K562 (cell line): ENCODE data around the gene NCOA1. TPM values are rescaled to one million over a fixed set of nuclear protein-coding genes. Genes with fewer than 3 reads are reported as not detected.

Experiments
- ARID1B ChIP-seq: fragments of 450-650 bp; IDR thresholded peaks from 2 replicates; pipeline ENCODE4 v1.6.1; 2016; ENCODE audit warnings: antibody characterized with exemption, mild to moderate bottlenecking, inconsistent platforms
- ATF1 ChIP-seq, 2 experiments: fragments of 450-650 bp in 1 of 2; IDR thresholded peaks; 2 replicates each; pipeline ENCODE4 v1.6.1; 2016; ENCODE audit warnings: missing compliant biosample characterization in 1 of 2, missing genetic modification characterization in 1 of 2
- ATF7 ChIP-seq: fragments of 450-650 bp; IDR thresholded peaks from 2 replicates; pipeline ENCODE4 v1.7.1; 2014; ENCODE audit warnings: mild to moderate bottlenecking, moderate library complexity
- CC2D1A ChIP-seq: fragments of 450-650 bp; IDR thresholded peaks from 2 replicates; pipeline ENCODE4 v1.6.1; 2017; ENCODE audit warnings: mild to moderate bottlenecking
- DPF2 ChIP-seq: fragments of 450-650 bp; IDR thresholded peaks from 2 replicates; pipeline ENCODE4 v1.6.1; 2016
- ELF1 ChIP-seq: fragments of 200-800 bp; sonication (Bioruptor generic); IDR thresholded peaks from 2 replicates; pipeline ENCODE4 v1.6.1; 2016; ENCODE audit warnings: missing genetic modification characterization, missing compliant biosample characterization
- HSF4 ChIP-seq: fragments of 250-450 bp; sonication (Bioruptor Pico); IDR thresholded peaks from 2 replicates; pipeline ENCODE4 v2.1.2; 2022; ENCODE audit warnings: mild to moderate bottlenecking, moderate library complexity, borderline replicate concordance
- MAFK ChIP-seq: IDR thresholded peaks from 2 replicates; pipeline ENCODE4 v1.6.1; 2011; ENCODE audit warnings: low read length, improper control_type of control experiment
- MTA2 ChIP-seq: fragments of 450-650 bp; IDR thresholded peaks from 2 replicates; pipeline ENCODE4 v1.6.1; 2016; ENCODE audit warnings: low read depth
- MYC ChIP-seq, 2 experiments: fragments of 250-450 bp in 1 of 2; sonication (Bioruptor Pico) in 1 of 2; IDR thresholded peaks; 2 replicates each; pipeline versions ENCODE4 v1.5.1 to v1.6.1; 2012 to 2021; ENCODE audit warnings: low read depth in 2 of 2, borderline replicate concordance in 1 of 2, improper control_type of control experiment in 1 of 2, low read length in 1 of 2, mild to moderate bottlenecking in 1 of 2, moderate library complexity in 1 of 2
- NCOA2 ChIP-seq, 2 experiments: fragments of 450-650 bp; IDR thresholded peaks; 2 replicates each; pipeline ENCODE4 v1.6.1; 2018; ENCODE audit warnings: mild to moderate bottlenecking in 2 of 2, moderate library complexity in 1 of 2; ENCODE audit not compliant: partially characterized antibody in 2 of 2
- SIN3A ChIP-seq, 2 experiments: fragments of 150-350 bp in 1 of 2; IDR thresholded peaks; 2 replicates each; pipeline ENCODE4 v1.6.1; 2011 to 2016; ENCODE audit warnings: borderline replicate concordance in 2 of 2, low read depth in 2 of 2, low read length in 2 of 2, mild to moderate bottlenecking in 2 of 2, moderate library complexity in 2 of 2; ENCODE audit not compliant: control insufficient read depth in 1 of 2
- SOX6 ChIP-seq: fragments of 450-650 bp; IDR thresholded peaks from 2 replicates; pipeline ENCODE4 v1.6.1; 2014; ENCODE audit warnings: mild to moderate bottlenecking
- SP2 ChIP-seq: IDR thresholded peaks from 2 replicates; pipeline ENCODE4 v1.6.1; 2011; ENCODE audit warnings: mild to moderate bottlenecking, low read depth, low read length, moderate library complexity; ENCODE audit not compliant: poor library complexity, severe bottlenecking; ENCODE audit errors: extremely low read depth
- TCF3 ChIP-seq: sonication (generic); formaldehyde crosslinking; IDR thresholded peaks from 2 replicates; pipeline ENCODE4 v1.4.0; 2020; ENCODE audit warnings: mild to moderate bottlenecking, missing genetic modification reagents
- ZEB2 ChIP-seq: fragments of 450-650 bp; IDR thresholded peaks from 2 replicates; pipeline ENCODE4 v1.6.1; 2016
- ZNF140 ChIP-seq: fragments of 250-450 bp; sonication (Bioruptor Pico); IDR thresholded peaks from 2 replicates; pipeline ENCODE4 v1.8.0; 2021; ENCODE audit warnings: moderate library complexity, mild to moderate bottlenecking, inconsistent platforms
- ZNF165 ChIP-seq: fragments of 250-450 bp; sonication (Bioruptor Pico); IDR thresholded peaks from 2 replicates; pipeline ENCODE4 v1.4.0; 2020; ENCODE audit warnings: borderline replicate concordance
- ZNF217 ChIP-seq: sonication (generic); formaldehyde crosslinking; IDR thresholded peaks from 2 replicates; pipeline ENCODE4 v1.8.0; 2022; ENCODE audit warnings: mild to moderate bottlenecking, missing genetic modification reagents
- polyA plus RNA-seq, 8 experiments: library from polyadenylated mRNA; depleted of rRNA in 4 of 8; stranded (reverse) in 5 of 8; unstranded in 3 of 8; fragments of >200 nt; fragmentation: Nextera tagmentation in 2 of 8; fragmentation: Illumina TruSeq in 1 of 8; extraction: Ambion mirVana in 2 of 8; extraction: Trizol in 1 of 8; gene quantifications; 2 replicates each; pipeline versions ENCODE4 v1.2.1 to v1.2.3, GENCODE V29; 2011 to 2014; ENCODE audit warnings: inconsistent platforms in 1 of 8, missing spikeins in 1 of 8
- total RNA-seq, 7 experiments: library from RNA; depleted of rRNA in 6 of 7; stranded (reverse); fragments of >200 nt in 6 of 7; fragmentation: Illumina TruSeq in 2 of 7; extraction: Trizol in 2 of 7; gene quantifications; 2 replicates each; pipeline versions ENCODE4 v1.2.1 to v1.2.3, GENCODE V29; 2011 to 2021; ENCODE audit warnings: low replicate concordance in 1 of 7
- TF ChIP-seq, protein P1 (sequence below): fragments of 250-450 bp; sonication (Bioruptor Pico); IDR thresholded peaks from 2 replicates; pipeline ENCODE4 v1.9.0; 2021; ENCODE audit warnings: mild to moderate bottlenecking
- TF ChIP-seq, protein P2 (sequence below): fragments of 450-650 bp; IDR thresholded peaks from 2 replicates; pipeline ENCODE4 v1.6.1; 2016; ENCODE audit warnings: borderline replicate concordance
- TF ChIP-seq, protein P3 (sequence below): fragments of 450-650 bp; IDR thresholded peaks from 2 replicates; pipeline ENCODE4 v1.7.0; 2016; ENCODE audit warnings: borderline replicate concordance
- TF ChIP-seq, protein P4 (sequence below): fragments of 250-450 bp; sonication (Bioruptor Pico); IDR thresholded peaks from 2 replicates; pipeline ENCODE4 v1.6.1; 2021; ENCODE audit warnings: mild to moderate bottlenecking
- TF ChIP-seq, protein P5 (sequence below): fragments of 450-650 bp; formaldehyde crosslinking; IDR thresholded peaks from 2 replicates; pipeline ENCODE4 v1.4.0; 2020; ENCODE audit warnings: mild to moderate bottlenecking

Gene NCOA1
- total and polyA plus RNA-seq, 9 of the 15 experiments (the other 6 are each of a cell fraction or from before 2014, with no cell fraction given): 4.9 to 25.7 (median 17.0) TPM

DNA sequence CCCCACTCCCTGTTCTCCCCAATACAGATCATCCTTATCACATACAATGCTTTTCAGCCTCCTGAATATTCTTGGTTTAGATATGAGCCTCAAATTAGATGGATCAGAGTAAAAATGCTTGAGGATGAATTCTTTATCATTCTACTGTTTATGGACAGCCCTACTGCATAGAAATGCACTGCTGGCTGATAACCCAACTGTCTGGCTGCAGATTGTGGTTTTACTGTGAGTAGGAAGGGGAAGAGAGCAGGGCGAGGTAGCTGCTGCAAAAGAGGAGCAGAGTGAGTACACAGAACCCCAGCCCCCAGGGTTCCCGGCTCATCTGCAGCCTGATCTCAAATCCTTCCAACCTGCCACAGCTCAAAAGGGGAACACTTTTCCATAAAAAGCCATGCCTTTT is 29.4 kb upstream of the NCOA1 start (continued):
- peak; percentile 88 for TF ChIP-seq ARID1B
- TF ChIP-seq, protein P1, sequence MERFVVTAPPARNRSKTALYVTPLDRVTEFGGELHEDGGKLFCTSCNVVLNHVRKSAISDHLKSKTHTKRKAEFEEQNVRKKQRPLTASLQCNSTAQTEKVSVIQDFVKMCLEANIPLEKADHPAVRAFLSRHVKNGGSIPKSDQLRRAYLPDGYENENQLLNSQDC (CRISPR knock-in tag): no peak
- no peak; the same call in 1 of the 2 replicates for TF ChIP-seq SOX6
- peak; percentile 60 for TF ChIP-seq MTA2
- TF ChIP-seq, protein P2, sequence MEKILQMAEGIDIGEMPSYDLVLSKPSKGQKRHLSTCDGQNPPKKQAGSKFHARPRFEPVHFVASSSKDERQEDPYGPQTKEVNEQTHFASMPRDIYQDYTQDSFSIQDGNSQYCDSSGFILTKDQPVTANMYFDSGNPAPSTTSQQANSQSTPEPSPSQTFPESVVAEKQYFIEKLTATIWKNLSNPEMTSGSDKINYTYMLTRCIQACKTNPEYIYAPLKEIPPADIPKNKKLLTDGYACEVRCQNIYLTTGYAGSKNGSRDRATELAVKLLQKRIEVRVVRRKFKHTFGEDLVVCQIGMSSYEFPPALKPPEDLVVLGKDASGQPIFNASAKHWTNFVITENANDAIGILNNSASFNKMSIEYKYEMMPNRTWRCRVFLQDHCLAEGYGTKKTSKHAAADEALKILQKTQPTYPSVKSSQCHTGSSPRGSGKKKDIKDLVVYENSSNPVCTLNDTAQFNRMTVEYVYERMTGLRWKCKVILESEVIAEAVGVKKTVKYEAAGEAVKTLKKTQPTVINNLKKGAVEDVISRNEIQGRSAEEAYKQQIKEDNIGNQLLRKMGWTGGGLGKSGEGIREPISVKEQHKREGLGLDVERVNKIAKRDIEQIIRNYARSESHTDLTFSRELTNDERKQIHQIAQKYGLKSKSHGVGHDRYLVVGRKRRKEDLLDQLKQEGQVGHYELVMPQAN: no peak
- TF ChIP-seq TCF3 (CRISPR knock-in tag): peak; percentile 87
- no peak for TF ChIP-seq ZNF165 (CRISPR knock-in tag)
- TF ChIP-seq ATF7: peak; percentile 50; the same call in 1 of the 2 replicates
- no peak for TF ChIP-seq ZNF217 (CRISPR knock-in tag)
- TF ChIP-seq HSF4 (CRISPR knock-in tag): no peak
- TF ChIP-seq MYC (IDR thresholded peaks at IDR 0.05; ENCODE audit: low read depth, low read length): peak; percentile 30; the same call in 1 of the 2 replicates
- TF ChIP-seq MYC (CRISPR knock-in tag; IDR thresholded peaks at IDR 0.05; ENCODE audit: borderline replicate concordance, low read depth): no peak
- no peak for TF ChIP-seq CC2D1A
- TF ChIP-seq NCOA2 (IDR thresholded peaks at IDR 0.05; ENCODE audit: partially characterized antibody in 2 of 2): no peak
- 0 out of 4 replicates have a peak, but pooled peaks of 1 of the 2 experiments have one; percentile 16 for TF ChIP-seq SIN3A (IDR thresholded peaks at IDR 0.05; ENCODE audit: borderline replicate concordance in 2 of 2, control insufficient read depth in 1 of 2, low read depth in 2 of 2, low read length in 2 of 2)
- no peak for TF ChIP-seq ZEB2
- TF ChIP-seq, protein P3, sequence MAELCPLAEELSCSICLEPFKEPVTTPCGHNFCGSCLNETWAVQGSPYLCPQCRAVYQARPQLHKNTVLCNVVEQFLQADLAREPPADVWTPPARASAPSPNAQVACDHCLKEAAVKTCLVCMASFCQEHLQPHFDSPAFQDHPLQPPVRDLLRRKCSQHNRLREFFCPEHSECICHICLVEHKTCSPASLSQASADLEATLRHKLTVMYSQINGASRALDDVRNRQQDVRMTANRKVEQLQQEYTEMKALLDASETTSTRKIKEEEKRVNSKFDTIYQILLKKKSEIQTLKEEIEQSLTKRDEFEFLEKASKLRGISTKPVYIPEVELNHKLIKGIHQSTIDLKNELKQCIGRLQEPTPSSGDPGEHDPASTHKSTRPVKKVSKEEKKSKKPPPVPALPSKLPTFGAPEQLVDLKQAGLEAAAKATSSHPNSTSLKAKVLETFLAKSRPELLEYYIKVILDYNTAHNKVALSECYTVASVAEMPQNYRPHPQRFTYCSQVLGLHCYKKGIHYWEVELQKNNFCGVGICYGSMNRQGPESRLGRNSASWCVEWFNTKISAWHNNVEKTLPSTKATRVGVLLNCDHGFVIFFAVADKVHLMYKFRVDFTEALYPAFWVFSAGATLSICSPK: no peak
- TF ChIP-seq SP2: no peak
- TF ChIP-seq DPF2: peak; percentile 84
- no peak for TF ChIP-seq ELF1 (tag)
- TF ChIP-seq, protein P4, sequence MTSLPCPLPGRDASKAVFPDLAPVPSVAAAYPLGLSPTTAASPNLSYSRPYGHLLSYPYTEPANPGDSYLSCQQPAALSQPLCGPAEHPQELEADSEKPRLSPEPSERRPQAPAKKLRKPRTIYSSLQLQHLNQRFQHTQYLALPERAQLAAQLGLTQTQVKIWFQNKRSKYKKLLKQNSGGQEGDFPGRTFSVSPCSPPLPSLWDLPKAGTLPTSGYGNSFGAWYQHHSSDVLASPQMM: no peak
- TF ChIP-seq, protein P5, sequence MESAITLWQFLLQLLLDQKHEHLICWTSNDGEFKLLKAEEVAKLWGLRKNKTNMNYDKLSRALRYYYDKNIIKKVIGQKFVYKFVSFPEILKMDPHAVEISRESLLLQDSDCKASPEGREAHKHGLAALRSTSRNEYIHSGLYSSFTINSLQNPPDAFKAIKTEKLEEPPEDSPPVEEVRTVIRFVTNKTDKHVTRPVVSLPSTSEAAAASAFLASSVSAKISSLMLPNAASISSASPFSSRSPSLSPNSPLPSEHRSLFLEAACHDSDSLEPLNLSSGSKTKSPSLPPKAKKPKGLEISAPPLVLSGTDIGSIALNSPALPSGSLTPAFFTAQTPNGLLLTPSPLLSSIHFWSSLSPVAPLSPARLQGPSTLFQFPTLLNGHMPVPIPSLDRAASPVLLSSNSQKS (CRISPR knock-in tag): no peak
- TF ChIP-seq ZNF140: no peak
- no peak for TF ChIP-seq ATF1 (CRISPR knock-in tag; IDR thresholded peaks at IDR 0.05)
- TF ChIP-seq ATF1 (tag; IDR thresholded peaks at IDR 0.05): 0 out of 2 replicates have a peak, but pooled peaks have one; percentile 14
- TF ChIP-seq MAFK: 0 out of 2 replicates have a peak, but pooled peaks have one; percentile 22
